ENCODE measurements around the gene ENDOU.
"Not testable (repeated sequence)": the region's sequence is repeated elsewhere in the genome, so short reads cannot be mapped to it uniquely, and the experiment has no call there.

Gene ENDOU

DNA sequence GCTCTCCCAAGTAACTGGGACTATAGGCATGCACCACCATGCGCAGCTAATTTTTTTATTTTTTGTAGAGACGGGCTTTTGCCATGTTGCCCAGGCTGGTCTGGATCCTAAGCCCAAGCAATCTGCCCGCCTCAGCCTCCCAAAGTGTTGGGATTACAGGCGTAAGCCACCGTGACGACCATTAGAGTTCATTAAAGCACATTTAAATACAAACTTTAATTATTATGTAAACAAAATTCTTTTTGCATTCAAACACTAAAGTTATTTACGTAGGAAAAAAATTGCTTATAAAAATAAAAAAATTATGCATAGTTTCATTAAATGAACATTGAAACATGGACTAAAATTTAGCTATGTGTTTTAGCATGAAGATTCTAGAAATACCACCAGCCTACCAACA is 26.7 kb downstream of the ENDOU start:
- TF ChIP-seq, protein P1, sequence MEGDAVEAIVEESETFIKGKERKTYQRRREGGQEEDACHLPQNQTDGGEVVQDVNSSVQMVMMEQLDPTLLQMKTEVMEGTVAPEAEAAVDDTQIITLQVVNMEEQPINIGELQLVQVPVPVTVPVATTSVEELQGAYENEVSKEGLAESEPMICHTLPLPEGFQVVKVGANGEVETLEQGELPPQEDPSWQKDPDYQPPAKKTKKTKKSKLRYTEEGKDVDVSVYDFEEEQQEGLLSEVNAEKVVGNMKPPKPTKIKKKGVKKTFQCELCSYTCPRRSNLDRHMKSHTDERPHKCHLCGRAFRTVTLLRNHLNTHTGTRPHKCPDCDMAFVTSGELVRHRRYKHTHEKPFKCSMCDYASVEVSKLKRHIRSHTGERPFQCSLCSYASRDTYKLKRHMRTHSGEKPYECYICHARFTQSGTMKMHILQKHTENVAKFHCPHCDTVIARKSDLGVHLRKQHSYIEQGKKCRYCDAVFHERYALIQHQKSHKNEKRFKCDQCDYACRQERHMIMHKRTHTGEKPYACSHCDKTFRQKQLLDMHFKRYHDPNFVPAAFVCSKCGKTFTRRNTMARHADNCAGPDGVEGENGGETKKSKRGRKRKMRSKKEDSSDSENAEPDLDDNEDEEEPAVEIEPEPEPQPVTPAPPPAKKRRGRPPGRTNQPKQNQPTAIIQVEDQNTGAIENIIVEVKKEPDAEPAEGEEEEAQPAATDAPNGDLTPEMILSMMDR (IDR thresholded peaks at IDR 0.05; ENCODE audit: insufficient read depth, low read depth, low read length, missing control alignments): no peak
- no peak for DNase-seq (ENCODE audit: low read depth)
- H3K4me3 ChIP-seq (ENCODE audit: low read depth, low read length): no peak overlapping the region

DNA sequence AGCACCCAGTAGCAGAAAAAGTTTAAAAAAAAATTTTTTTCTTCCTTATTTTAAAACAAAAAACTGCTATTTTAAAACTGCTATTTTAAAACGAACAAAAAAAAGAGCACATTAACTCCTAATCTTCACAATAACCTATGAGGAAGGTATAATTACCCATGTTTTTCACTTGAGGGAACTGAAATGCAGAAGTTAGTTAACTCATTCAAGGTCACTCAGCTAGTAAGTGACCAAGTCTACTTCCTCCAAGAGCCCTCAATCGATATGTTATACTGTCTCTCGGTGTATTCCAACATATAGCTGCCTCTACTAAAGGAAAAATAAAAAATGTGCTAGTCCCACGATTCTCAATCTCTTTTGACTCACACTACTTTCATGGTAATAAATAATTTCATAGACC is 27.2 kb downstream of the ENDOU start:
- TF ChIP-seq, protein P1 (IDR thresholded peaks at IDR 0.05; ENCODE audit: insufficient read depth, low read depth, low read length, missing control alignments): no peak
- no peak for DNase-seq (ENCODE audit: low read depth)
- H3K4me3 ChIP-seq (ENCODE audit: low read depth, low read length): no peak overlapping the region

DNA sequence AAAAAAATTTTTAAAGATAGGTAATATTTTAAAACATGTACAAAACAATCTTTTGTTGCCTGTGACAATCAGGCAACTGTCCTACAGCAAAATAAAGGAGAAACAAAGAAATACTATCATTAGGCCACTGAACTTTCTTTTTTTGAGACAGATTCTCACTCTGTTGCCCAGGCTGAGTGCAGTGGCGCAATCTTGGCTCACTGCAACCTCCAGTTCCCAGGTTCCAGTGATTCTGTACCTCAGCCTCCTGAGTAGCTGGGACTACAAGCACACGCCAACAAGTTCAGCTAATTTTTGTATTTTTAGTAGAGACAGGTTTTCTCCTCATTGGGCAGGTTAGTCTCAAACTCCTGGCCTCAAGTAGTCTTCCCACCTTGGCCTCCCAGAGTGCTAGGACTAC is 36.1 kb downstream of the ENDOU start:
- no peak for DNase-seq (ENCODE audit: low read depth)
- H3K4me3 ChIP-seq (ENCODE audit: low read depth, low read length): no peak overlapping the region
- TF ChIP-seq, protein P1 (IDR thresholded peaks at IDR 0.05; ENCODE audit: insufficient read depth, low read depth, low read length, missing control alignments): no peak

- H3K4me3 ChIP-seq (ENCODE audit: low read depth, low read length): no peak overlapping the region
- DNase-seq (ENCODE audit: low read depth): no peak
- TF ChIP-seq, protein P1 (IDR thresholded peaks at IDR 0.05; ENCODE audit: insufficient read depth, low read depth, low read length, missing control alignments): no peak
These were observed 37.7 kb downstream of the ENDOU start for GRCh38 chr12:47687636-47688035.

DNA sequence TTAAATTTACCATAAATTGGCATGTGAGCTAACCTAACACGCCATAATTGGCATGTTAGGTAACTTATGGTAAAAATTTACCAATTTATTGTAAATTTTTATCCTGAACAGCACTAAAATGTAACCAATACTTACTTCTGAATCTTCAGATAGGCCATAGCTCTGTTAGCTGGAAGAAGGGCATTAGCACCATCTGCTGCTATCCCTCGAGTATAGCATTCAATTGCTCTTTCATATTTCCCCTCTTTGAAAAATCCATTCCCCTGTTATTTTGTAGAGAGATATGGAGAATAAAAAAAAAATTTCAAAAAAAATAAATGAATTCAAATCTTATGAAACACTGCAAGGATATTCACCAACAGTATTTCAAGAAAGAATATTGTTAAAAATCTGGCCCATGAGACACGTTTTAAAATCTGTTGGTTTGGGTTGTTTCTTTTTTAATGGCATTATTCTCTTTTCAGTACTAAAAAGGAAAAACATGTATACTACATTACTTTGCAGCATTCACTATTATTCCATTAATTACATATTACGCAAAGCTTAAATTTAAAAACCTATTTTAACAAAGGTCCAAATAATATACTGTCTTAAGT is 38.5 kb downstream of the ENDOU start:
- H3K4me3 ChIP-seq (ENCODE audit: low read depth, low read length): no peak overlapping the region
- TF ChIP-seq, protein P1 (IDR thresholded peaks at IDR 0.05; ENCODE audit: insufficient read depth, low read depth, low read length, missing control alignments): peak; percentile 40
- peak; percentile 35 for DNase-seq (ENCODE audit: low read depth)

- H3K4me3 ChIP-seq (ENCODE audit: low read depth, low read length): no peak overlapping the region
- TF ChIP-seq, protein P1 (IDR thresholded peaks at IDR 0.05; ENCODE audit: insufficient read depth, low read depth, low read length, missing control alignments): no peak
- DNase-seq (ENCODE audit: low read depth): no peak
These were observed 45.5 kb downstream of the ENDOU start for GRCh38 chr12:47679785-47680184.

DNA sequence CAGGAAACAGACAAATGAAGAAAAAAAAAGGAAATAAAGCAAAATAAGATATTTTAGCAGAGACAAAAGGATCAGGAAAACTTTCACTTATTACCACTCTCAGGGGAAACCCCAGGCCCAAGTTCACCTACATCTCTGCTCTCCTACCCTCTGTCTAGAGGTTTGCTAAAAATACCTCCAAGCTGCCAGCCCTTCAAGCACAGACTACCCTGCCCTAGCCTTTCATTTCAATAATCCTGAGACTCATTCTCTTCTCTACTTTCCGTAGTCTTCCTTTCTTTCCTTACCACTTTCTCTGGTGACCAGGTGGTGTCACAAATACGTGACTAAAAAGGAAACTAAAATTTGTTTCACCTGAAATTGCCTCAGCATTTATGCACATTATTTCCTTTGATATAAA is 53.2 kb downstream of the ENDOU start:
- DNase-seq (ENCODE audit: low read depth): peak; percentile 1
- TF ChIP-seq, protein P1 (IDR thresholded peaks at IDR 0.05; ENCODE audit: insufficient read depth, low read depth, low read length, missing control alignments): no peak
- no peak overlapping the region for H3K4me3 ChIP-seq (ENCODE audit: low read depth, low read length)

DNA sequence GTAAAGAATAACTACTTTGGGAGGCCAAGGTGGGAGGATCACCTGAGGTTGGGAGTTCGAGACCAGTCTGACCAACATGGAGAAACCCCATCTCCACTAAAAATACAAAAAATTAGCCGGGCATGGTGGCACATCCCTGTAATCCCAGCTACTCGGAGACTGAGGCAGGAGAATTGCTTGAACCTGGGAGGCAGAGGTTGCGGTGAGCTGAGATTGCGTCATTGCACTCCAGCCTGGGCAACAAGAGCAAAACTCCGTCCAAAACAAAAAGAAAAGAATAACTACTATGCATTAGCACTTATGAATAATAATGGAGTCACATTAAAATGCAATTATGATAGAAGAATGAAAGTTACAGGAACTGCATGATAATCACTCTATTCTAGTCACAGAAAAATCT is 57.4 kb downstream of the ENDOU start:
- not testable (repeated sequence) for DNase-seq (ENCODE audit: low read depth); H3K4me3 ChIP-seq (ENCODE audit: low read depth, low read length)
